Thyroid gland (tissue), 4 donors: ENCODE measurements around the gene DAGLB.

Source experiments
- POLR2A ChIP-seq, 2 donors: fragments of 450-650 bp; IDR thresholded peaks; one replicate each; pipeline ENCODE4 v1.6.1; 2017; ENCODE audit warnings: antibody characterized with exemption in 2 of 2, mild to moderate bottlenecking in 2 of 2, moderate library complexity in 1 of 2
- TF ChIP-seq, protein P1 (sequence below), 6 experiments: fragments of 200-600 bp in 3 of 6; fragments of 450-650 bp in 3 of 6; sonication (generic) in 3 of 6; IDR thresholded peaks; one replicate each; pipeline ENCODE4 v1.5.1; 2016 to 2019; ENCODE audit warnings: antibody characterized with exemption in 6 of 6, mild to moderate bottlenecking in 2 of 6, inconsistent platforms in 1 of 6, moderate library complexity in 1 of 6

DNA sequence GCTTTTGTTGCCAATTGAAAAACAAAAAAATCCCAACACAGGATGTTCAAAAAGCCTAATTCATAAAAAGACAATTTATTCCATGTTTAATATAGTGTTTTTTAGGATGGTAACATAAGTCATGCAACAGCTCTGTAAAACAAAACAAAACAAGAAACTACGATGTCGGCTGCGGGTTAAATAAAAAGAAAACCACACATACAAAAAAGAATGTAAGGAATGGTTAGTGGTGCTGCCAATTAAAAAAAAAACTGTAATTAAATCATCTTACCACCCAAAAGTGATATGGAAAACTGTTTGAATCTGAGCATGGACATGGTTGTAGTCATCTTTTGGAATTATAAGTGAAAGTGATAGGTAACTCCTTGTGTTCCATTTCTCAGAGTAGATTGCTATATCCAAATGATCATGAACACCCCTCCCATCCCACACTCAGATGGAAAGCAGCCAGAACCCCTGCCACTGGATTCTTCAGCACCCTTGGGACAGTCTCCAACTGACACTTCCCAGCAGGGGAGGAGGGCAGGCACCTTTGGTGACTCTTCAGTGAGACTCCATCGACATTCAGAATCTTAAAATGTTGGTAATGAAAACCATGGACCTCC lies 14.3 kb upstream of the DAGLB start:
- TF ChIP-seq, protein P1, sequence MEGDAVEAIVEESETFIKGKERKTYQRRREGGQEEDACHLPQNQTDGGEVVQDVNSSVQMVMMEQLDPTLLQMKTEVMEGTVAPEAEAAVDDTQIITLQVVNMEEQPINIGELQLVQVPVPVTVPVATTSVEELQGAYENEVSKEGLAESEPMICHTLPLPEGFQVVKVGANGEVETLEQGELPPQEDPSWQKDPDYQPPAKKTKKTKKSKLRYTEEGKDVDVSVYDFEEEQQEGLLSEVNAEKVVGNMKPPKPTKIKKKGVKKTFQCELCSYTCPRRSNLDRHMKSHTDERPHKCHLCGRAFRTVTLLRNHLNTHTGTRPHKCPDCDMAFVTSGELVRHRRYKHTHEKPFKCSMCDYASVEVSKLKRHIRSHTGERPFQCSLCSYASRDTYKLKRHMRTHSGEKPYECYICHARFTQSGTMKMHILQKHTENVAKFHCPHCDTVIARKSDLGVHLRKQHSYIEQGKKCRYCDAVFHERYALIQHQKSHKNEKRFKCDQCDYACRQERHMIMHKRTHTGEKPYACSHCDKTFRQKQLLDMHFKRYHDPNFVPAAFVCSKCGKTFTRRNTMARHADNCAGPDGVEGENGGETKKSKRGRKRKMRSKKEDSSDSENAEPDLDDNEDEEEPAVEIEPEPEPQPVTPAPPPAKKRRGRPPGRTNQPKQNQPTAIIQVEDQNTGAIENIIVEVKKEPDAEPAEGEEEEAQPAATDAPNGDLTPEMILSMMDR (IDR thresholded peaks at IDR 0.05), result no peak
- TF ChIP-seq POLR2A (IDR thresholded peaks at IDR 0.05), result no peak
